ENCODE data around the gene SULT4A1. TPM values are rescaled to one million over a fixed set of nuclear protein-coding genes. Genes with fewer than 3 reads are reported as not detected.

The SULT4A1 gene
- total and polyA plus RNA-seq, 9 of the 15 experiments (the other 6 are each of a cell fraction or from before 2014, with no cell fraction given) = 0.03 to 0.20 (median 0.09) TPM; not detected in 3

- TF ChIP-seq ZNF518B (CRISPR knock-in tag; IDR thresholded peaks at IDR 0.05) (no peak), CREM (IDR thresholded peaks at IDR 0.05; ENCODE audit: low read depth) (no peak), ZNF41 (CRISPR knock-in tag; conservative IDR thresholded peaks at IDR 0.05) (no peak), ZNF395 (CRISPR knock-in tag; IDR thresholded peaks at IDR 0.05) (no peak)
These were observed 38.9 kb downstream of the SULT4A1 start (continued) for GRCh38 chr22:43823353-43823908.
